HPDE6-E6E7 (cell line): Measurements from ENCODE around the gene GREM2.

ENCODE experiments used
- DNase-seq: peaks from one replicate; pipeline ENCODE4 v3.0.0; 2011; ENCODE audit warnings: missing footprints; ENCODE audit errors: extremely low spot score

The GREM2 gene

GRCh38 chr1:240500647-240501046 lies 111.3 kb downstream of the GREM2 start:
- DNase-seq: no peak

GRCh38 chr1:240499012-240499411 lies 112.9 kb downstream of the GREM2 start:
- no peak for DNase-seq

- DNase-seq: no peak
These were observed 113.6 kb downstream of the GREM2 start for GRCh38 chr1:240498335-240498734.

GRCh38 chr1:240497908-240498307 lies 114.0 kb downstream of the GREM2 start:
- DNase-seq: no peak

GRCh38 chr1:240496941-240497340 lies 115.0 kb downstream of the GREM2 start:
- no peak for DNase-seq

GRCh38 chr1:240496356-240496755 lies 115.6 kb downstream of the GREM2 start:
- no peak for DNase-seq

GRCh38 chr1:240495601-240496000 lies 116.4 kb downstream of the GREM2 start:
- no peak for DNase-seq

GRCh38 chr1:240492832-240493440 lies 119.0 kb downstream of the GREM2 start:
- DNase-seq: no peak

GRCh38 chr1:240491796-240492195 lies 120.2 kb downstream of the GREM2 start:
- DNase-seq: no peak

GRCh38 chr1:240491156-240491555 lies 120.8 kb downstream of the GREM2 start:
- DNase-seq: no peak

- DNase-seq: no peak
These were observed 124.5 kb downstream of the GREM2 start for GRCh38 chr1:240487493-240487892.

- DNase-seq: no peak
These were observed 125.3 kb downstream of the GREM2 start for GRCh38 chr1:240486611-240487010.

- DNase-seq: no peak
These were observed 127.0 kb downstream of the GREM2 start for GRCh38 chr1:240484804-240485443.

- DNase-seq: no peak
These were observed 133.4 kb downstream of the GREM2 start for GRCh38 chr1:240478536-240478935.

GRCh38 chr1:240475832-240476231 lies 136.1 kb downstream of the GREM2 start:
- DNase-seq: no peak

GRCh38 chr1:240474133-240474614 lies 137.8 kb downstream of the GREM2 start:
- DNase-seq: no peak

- no peak for DNase-seq
These were observed 143.3 kb downstream of the GREM2 start for GRCh38 chr1:240468656-240469055.

GRCh38 chr1:240467895-240468294 lies 144.1 kb downstream of the GREM2 start:
- DNase-seq: no peak

- DNase-seq: no peak
These were observed 145.4 kb downstream of the GREM2 start for GRCh38 chr1:240466509-240466908.

- no peak for DNase-seq
These were observed 146.4 kb downstream of the GREM2 start for GRCh38 chr1:240465531-240465940.

- no peak for DNase-seq
These were observed 147.9 kb downstream of the GREM2 start for GRCh38 chr1:240464099-240464498.

- DNase-seq: no peak
These were observed 149.1 kb downstream of the GREM2 start for GRCh38 chr1:240462766-240463395.

GRCh38 chr1:240462277-240462676 lies 149.7 kb downstream of the GREM2 start:
- no peak for DNase-seq
